HG03469 (cell line): ENCODE data around the gene KRTAP9-6.
"Not testable (repeated sequence)": the region's sequence is repeated elsewhere in the genome, so short reads cannot be mapped to it uniquely, and the experiment has no call there.

ENCODE experiments used
- ATAC-seq: cut with Tn5 transposase; IDR thresholded peaks from one replicate; pipeline ENCODE4 v1.9.1; 2021; ENCODE audit warnings: mild to moderate bottlenecking, moderate library complexity, moderate number of reproducible peaks; ENCODE audit not compliant: unreplicated experiment

Gene KRTAP9-6, protein sequence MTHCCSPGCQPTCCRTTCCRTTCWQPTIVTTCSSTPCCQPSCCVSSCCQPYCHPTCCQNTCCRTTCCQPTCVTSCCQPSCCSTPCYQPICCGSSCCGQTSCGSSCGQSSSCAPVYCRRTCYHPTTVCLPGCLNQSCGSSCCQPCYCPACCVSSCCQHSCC

DNA sequence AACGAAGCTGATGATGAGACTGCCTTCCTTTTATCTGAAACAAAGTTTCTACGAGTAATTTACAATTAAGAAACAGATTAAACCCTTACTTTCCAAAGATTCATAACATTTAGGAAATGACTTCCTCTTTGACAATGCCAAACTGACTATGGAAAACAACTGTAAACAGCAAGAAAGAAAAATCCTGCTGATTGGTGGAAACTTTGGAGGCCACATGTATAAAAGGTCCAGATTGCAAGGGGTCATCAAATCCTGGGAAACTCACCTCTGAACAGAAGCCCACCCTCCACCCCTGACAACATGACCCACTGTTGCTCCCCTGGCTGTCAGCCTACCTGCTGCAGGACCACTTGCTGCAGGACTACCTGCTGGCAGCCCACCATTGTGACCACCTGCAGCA is at the start of gene KRTAP9-6:
Gene KRTAP9-6 (plus strand): TSS at position 301 of the 400 bp plus-strand sequence. CDS start 0 bp downstream, at position 301.
- ATAC-seq, result no peak

DNA sequence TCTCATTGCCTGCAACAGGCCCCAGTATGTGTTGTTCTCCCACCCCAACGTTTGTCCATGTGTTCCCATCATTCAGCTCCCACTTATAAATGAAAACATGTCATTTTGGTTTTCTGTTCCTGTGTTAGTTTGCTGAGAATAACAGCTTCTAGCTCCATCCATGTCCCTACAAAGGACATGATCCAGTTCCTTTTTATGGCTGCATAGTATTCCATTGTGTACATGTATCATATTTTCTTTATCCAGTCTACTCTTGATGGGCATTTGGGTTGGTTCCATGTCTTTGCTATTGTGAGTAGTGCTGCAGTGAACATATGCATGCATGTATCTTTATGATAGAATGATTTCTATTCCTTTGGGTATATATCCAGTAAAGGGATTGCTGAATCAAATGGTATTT is 49.5 kb upstream of the KRTAP9-6 start:
- ATAC-seq, result no peak

DNA sequence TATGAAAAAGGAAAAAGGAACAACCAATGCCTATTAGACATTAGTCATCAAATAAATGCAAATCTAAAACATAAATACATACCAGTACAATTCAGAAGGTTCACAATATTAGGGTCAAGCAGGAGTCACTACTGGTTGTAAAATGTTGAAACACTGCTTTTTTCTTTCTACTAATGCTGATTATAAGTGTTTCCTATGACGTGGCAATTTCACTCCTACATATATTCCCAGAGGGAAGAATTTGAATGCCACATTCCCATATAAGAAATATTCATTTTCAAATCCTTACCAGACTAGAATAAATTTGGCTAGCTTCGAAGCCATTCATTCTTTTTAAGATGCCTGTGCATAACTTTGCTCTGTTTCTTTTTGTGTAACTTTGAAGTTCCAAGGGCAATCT is 41.4 kb upstream of the KRTAP9-6 start:
- ATAC-seq, result no peak

DNA sequence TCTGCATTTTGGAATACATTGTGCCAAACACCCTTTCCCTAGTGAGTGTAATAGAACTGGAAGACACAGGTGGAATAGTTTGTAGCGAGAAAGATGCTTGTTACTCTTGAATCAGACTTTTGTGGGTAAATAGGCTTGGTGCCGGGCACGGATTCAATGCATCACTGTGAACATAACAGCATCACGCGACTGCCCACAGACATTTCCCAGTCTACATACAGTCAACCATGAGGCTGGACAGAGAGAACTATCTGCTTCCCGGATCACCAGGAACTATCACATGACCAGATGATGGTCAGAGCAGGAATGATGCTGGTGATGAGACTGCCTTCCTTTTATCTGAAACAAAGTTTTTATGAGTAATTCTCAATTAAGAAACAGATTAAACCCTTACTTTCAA is 39.1 kb upstream of the KRTAP9-6 start:
- no peak for ATAC-seq

DNA sequence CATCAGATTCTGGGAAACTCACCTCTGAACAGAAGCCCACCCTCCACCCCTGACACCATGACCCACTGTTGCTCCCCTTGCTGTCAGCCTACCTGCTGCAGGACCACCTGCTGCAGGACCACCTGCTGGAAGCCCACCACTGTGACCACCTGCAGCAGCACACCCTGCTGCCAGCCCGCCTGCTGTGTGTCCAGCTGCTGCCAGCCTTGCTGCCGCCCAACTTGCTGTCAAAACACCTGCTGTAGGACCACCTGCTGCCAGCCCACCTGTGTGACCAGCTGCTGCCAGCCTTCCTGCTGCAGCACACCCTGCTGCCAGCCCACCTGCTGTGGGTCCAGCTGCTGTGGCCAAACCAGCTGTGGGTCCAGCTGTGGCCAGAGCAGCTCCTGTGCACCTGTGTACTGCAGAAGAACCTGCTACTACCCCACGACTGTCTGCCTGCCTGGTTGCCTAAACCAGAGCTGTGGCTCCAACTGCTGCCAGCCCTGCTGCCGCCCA is 38.5 kb upstream of the KRTAP9-6 start, which contains the start of gene KRTAP9-2:
Gene KRTAP9-2 (plus strand): TSS at position 51 of the 498 bp plus-strand sequence. CDS start 7 bp downstream, at position 58.
- ATAC-seq, result not testable (repeated sequence)

DNA sequence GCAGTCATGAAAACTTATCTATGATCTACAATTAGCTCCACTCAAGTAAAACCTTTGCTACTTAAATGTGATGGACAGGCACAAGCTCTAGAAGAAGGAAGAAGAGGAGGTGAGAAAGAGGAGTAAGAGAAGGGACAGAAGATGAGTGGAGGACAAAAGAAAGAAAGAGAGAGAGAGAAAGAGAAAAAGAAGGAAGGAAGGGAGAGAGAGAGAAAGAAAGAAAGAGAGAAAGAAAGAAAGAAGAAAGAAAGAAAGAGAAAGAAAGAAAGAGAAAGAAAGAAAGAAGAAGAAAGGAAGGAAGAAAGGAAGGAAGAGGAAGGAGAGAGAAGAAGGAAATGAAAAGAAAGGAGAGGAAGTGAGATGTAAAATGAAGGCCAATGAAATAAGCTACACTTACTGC is 35.1 kb upstream of the KRTAP9-6 start:
- no peak for ATAC-seq

DNA sequence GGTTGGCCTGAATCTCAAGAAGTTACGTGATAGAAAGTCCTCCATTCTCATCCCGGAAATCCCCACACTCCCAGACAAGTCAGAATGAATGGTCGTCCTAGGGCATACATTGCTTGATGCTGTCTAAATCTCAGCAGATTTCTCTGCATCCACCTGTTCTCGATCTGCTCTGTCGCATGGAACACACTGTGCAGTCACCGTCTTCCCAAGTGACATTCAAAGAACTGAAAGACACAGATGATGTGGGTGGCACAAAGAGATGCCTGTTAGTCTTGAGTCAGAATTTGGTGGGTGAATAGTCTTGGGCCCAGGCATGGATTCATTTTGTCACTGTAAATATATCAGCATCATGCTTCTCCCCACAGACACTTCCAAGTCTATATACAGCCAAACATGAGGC is 33.4 kb upstream of the KRTAP9-6 start:
- no peak for ATAC-seq

DNA sequence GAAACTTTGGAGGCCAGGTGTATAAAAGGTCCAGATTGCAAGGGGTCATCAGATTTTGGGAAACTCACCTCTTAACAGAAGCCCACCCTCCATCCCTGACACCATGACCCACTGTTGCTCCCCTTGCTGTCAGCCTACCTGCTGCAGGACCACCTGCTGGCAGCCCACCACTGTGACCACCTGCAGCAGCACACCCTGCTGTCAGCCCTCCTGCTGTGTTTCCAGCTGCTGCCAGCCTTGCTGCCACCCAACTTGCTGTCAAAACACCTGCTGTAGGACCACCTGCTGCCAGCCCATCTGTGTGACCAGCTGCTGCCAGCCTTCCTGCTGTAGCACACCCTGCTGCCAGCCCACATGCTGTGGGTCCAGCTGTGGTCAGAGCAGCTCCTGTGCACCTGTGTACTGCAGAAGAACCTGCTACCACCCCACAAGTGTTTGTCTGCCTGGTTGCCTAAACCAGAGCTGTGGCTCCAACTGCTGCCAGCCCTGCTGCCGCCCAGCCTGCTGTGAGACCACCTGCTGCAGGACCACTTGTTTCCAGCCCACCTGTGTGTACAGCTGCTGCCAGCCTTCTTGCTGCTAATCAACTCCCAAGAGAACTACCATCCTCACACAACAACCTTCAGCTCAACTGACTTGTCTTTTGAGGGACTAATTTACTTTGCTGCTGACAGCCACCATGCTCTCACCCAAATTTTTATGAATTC is 32.6 kb upstream of the KRTAP9-6 start, which contains the start of gene KRTAP9-3:
Gene KRTAP9-3 (plus strand): TSS at position 51 of the 707 bp plus-strand sequence. CDS start 53 bp downstream, at position 104.
- ATAC-seq, result not testable (repeated sequence)

DNA sequence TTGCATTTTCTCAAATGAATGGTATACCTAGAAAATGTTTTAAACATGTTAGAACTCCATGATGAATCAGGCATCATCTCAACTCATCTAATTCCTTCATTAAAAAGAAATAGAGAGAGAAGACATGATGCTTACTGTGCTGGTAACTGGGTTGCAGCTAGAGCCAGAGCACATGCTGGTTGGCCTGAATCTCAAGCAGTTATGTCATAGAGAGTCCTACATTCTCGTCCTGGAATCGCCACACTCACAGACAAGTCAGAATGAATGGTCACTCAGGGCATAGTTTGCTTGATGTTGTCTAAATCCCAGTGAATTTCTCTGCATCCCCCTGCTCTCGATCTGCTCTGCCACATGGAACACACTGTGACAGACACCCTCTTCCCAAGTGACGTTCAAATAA is 28.1 kb upstream of the KRTAP9-6 start:
- ATAC-seq, result not testable (repeated sequence)

DNA sequence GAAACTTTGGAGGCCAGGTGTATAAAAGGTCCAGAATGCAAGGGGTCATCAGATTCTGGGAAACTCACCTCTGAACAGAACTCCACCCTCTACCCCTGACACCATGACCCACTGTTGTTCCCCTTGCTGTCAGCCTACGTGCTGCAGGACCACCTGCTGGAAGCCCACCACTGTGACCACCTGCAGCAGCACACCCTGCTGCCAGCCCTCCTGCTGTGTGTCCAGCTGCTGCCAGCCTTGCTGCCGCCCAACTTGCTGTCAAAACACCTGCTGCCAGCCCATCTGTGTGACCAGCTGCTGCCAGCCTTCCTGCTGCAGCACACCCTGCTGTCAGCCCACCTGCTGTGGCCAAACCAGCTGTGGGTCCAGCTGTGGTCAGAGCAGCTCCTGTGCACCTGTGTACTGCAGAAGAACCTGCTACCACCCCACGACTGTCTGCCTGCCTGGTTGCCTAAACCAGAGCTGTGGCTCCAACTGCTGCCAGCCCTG is 27.2 kb upstream of the KRTAP9-6 start, which contains the start of gene KRTAP9-8:
Gene KRTAP9-8 (plus strand): TSS at position 51 of the 489 bp plus-strand sequence. CDS start 53 bp downstream, at position 104.
- ATAC-seq, result not testable (repeated sequence)

DNA sequence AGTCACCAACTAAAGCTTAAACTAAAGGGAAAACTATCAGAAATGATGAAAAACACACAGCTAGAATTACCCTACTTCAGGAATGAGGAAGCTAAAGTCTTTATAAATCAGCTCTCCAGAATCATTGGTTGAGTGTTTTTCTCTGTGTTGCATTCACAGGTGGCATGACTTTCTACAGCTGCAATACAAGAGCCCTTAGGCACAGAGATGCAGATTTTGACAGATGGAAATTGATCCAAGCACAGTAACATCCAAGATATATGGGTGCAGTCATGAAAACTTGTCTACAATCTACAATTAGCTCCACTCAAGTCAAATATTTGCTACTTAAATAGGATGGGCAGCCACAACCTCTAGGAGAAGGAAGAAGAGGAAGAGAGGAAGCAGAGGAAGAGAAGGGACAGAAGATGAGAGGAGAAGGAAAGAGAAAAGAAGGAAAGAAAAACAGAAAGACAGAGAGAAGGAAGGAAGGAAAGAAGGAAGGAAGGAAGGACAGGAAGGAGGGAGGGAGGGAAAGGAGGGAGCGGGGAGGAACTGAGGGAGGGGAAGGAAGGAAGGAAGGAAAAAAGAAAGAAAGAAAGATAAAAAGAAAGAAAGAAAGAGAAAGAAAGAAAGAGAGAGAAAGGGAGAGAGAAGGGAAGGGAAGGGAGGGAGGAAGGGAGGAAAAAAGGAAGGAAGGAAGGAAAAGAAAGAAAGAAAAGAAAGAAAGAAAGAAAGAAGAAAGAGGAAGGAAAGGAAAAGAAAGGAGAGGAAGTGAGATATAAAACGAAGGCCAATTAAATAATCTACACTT is 18.0 kb upstream of the KRTAP9-6 start:
- not testable (repeated sequence) for ATAC-seq

DNA sequence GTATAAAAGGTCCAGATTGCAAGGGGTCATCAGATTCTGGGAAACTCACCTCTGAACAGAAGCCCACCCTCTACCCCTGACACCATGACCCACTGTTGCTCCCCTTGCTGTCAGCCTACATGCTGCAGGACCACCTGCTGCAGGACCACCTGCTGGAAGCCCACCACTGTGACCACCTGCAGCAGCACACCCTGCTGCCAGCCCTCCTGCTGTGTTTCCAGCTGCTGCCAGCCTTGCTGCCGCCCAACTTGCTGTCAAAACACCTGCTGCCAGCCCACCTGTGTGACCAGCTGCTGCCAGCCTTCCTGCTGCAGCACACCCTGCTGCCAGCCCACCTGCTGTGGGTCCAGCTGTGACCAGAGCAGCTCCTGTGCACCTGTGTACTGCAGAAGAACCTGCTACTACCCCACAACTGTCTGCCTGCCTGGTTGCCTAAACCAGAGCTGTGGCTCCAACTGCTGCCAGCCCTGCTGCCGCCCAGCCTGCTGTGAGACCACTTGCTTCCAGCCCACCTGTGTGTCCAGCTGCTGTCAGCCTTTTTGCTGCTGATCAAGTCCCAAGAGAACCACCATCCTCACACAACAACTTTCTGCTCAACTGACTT is 15.4 kb upstream of the KRTAP9-6 start, which contains the start of gene KRTAP9-4:
Gene KRTAP9-4 (plus strand): TSS at position 51 of the 604 bp plus-strand sequence. CDS start 34 bp downstream, at position 85.
- ATAC-seq, result not testable (repeated sequence)

DNA sequence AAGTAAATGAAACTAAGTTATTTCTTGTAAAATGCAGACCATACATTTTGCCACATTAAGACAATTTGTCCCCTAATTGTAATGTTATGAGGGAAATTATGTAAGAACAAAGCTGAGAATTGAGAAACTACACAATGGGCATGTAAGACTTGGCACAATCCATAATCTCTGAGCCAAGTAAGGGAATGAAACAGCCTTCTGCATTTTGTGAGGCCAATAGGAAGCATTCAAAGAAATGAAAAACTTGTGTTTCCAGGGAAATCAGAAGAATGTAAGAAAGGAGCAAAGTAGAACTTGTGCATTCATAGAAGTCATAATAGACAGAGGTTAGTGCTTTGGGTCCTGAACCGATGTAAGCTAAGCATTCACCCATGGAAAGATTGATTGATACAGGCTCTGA is 13.9 kb upstream of the KRTAP9-6 start:
- ATAC-seq, result no peak

DNA sequence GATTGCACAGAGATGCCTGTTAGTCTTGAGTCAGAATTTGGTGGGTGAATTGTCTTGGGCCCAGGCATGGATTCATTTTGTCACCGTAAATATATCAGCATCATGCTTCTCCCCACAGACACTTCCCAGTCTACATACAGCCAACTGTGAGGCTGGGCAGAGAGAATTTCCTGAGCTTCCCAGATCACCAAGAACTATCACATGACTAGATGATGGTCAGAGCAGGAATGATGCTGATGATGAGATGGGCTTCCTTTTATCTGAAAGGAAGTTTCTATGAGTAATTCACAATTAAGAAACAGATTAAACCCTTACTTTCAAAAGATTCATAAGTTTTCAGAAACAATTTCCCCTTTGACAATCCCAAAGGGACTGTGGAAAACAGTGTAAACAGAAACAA is 10.3 kb upstream of the KRTAP9-6 start:
- ATAC-seq, result no peak

DNA sequence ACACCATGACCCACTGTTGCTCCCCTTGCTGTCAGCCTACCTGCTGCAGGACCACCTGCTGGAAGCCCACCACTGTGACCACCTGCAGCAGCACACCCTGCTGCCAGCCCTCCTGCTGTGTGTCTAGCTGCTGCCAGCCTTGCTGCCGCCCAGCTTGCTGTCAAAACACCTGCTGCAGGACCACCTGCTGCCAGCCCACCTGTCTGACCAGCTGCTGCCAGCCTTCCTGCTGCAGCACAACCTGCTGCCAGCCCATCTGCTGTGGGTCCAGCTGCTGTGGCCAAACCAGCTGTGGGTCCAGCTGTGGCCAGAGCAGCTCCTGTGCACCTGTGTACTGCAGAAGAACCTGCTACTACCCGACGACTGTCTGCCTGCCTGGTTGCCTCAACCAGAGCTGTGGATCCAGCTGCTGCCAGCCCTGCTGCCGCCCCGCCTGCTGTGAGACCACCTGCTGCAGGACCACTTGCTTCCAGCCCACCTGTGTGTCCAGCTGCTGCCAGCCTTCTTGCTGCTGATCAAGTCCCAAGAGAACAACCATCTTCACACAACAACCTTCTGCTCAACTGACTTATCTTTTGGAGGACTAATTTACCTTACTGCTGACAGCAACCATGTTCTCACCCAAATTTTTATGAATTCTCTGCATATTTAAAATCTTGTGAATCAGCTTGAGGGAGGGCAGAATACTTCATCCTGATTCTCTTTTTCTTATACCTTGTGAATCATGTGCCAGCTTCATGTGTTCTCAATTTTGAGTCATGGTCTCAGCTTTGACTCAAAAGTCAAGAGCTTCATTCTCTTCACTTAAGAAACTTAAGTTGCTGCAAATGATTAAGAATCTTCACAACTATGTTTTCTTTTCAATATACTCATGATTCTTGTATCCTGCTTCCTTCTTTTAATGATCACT is 9.5 kb upstream of the KRTAP9-6 start, which contains the start of gene KRTAP9-9:
Gene KRTAP9-9 (plus strand): TSS at position 4 of the 910 bp plus-strand sequence.
- ATAC-seq, result not testable (repeated sequence)

DNA sequence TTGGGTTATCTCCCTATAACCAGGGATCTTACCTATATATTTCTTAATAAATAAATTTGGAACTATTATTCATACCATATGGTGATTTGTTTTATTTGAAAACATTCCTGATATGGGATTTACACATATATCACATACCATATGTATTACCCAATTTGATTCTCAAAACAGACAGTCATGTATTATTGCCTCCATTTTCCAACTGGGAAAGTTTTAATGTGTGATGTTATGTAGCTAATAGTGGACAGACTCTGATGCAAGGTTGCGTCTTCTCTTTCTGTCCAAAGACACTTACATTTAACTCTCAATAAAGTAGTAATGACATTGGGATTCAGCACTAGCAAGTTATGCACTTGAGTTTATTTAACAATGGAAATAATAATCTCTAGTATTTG is 8.9 kb upstream of the KRTAP9-6 start:
- ATAC-seq, result no peak

DNA sequence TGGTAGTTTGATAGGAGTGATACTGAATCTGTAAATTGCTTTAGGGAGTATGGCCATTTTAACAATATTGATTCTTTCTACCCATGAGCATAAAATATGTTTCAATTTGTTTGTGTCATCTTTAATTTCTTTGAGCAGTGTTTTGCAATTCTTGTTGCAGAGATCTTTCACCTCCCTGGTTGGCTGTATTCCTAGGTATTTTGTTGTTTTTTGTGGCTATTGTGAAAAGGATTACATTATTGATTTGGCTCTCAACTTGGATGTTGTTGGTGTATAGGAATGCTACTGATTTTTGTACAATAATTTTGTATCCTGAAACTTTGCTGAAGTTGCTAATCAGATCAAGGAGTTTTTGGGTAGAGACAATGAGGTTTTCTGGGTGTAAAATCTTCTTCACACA is 6.8 kb upstream of the KRTAP9-6 start:
- no peak for ATAC-seq

DNA sequence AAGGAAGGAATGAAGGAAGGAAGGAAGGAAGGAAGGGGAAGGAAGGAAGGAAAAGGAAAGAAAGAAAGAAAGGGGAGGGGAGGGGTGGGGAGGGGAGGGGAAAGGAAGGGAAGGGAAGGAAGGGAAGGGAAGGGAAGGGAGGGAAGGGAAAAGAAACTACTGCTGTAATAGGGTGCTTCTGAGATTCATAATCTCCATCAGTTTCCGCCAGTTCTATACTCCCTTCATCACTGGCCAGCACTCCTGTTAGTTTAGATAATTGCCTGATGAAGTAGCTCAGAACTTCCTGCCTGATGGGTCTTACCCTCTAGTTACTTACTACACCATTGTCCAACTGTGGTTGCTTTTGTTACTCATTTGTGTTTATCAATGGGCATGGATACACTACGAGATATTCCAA is 2.0 kb upstream of the KRTAP9-6 start:
- no peak for ATAC-seq

DNA sequence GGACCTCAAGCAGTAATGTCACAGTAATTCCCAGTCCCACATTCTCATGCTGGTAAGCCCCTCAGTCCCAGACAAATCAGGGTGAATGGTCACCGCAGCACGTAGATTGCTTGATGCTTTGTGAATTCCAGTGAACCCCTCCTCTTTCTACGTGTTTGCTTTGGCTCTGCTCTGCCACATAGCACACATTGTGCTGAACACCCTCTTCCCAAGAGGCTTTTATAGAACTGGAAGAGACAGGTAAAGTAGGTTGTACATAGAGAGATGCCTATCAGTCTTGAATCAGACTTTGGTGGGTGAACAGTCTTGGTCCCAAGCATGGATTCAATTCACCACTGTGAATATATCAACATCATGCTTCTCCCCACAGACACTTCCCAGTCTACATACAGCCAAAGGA is 579 bp upstream of the KRTAP9-6 start:
- no peak for ATAC-seq
